Karpas-422 (cell line): ENCODE data around the gene PYDC1. TPM values are rescaled to one million over a fixed set of nuclear protein-coding genes. Genes with fewer than 3 reads are reported as not detected.

Source experiments
- DNase-seq: peaks from one replicate; pipeline ENCODE4 v3.0.0-alpha.2; 2015
- H2AFZ ChIP-seq: fragments of 200-600 bp; sonication (generic); 2 replicates; pipeline ENCODE4 v1.6.1; 2014; ENCODE audit warnings: antibody characterized with exemption, low read length, mixed read lengths
- H3K27ac ChIP-seq: fragments of 200-600 bp; sonication (generic); 2 replicates; pipeline ENCODE4 v1.5.1; 2014; ENCODE audit warnings: mild to moderate bottlenecking, low read length, moderate library complexity
- H3K27me3 ChIP-seq: fragments of 200-600 bp; sonication (generic); 2 replicates; pipeline ENCODE4 v1.6.1; 2014; ENCODE audit warnings: low read length, mixed read lengths
- H3K36me3 ChIP-seq: fragments of 200-600 bp; sonication (generic); 2 replicates; pipeline ENCODE4 v1.6.1; 2014; ENCODE audit warnings: low read length, mixed read lengths; ENCODE audit not compliant: insufficient read depth
- H3K4me1 ChIP-seq: fragments of 200-600 bp; sonication (generic); 2 replicates; pipeline ENCODE4 v1.6.1; 2014; ENCODE audit warnings: mild to moderate bottlenecking, low read length, mixed read lengths
- H3K4me2 ChIP-seq: fragments of 200-600 bp; sonication (generic); 2 replicates; pipeline ENCODE4 v1.6.1; 2014; ENCODE audit warnings: low read length, low read depth, mild to moderate bottlenecking; ENCODE audit not compliant: poor library complexity, severe bottlenecking
- H3K4me3 ChIP-seq: fragments of 200-600 bp; sonication (generic); 2 replicates; pipeline ENCODE4 v1.5.1; 2014; ENCODE audit warnings: mild to moderate bottlenecking, antibody characterized with exemption, low read length, mixed read lengths
- H3K79me2 ChIP-seq: fragments of 200-600 bp; sonication (generic); 2 replicates; pipeline ENCODE4 v1.6.1; 2014; ENCODE audit warnings: mild to moderate bottlenecking, low read length, mixed read lengths
- H3K9ac ChIP-seq: fragments of 200-600 bp; sonication (generic); 2 replicates; pipeline ENCODE4 v1.6.0; 2014; ENCODE audit warnings: low read length
- H3K9me2 ChIP-seq: fragments of 200-600 bp; sonication (generic), shearing (Covaris generic); replicated peaks from 2 replicates; pipeline ENCODE4 v1.6.0; 2014; ENCODE audit warnings: mild to moderate bottlenecking, low read length, moderate library complexity; ENCODE audit not compliant: insufficient read depth
- H3K9me3 ChIP-seq: fragments of 300-700, 200-600 bp; sonication (generic); 2 replicates; pipeline ENCODE4 v1.6.1; 2014; ENCODE audit warnings: low read length, mixed read lengths
- H4K20me1 ChIP-seq: fragments of 200-600 bp; sonication (generic); 2 replicates; pipeline ENCODE4 v1.6.1; 2014; ENCODE audit warnings: mild to moderate bottlenecking, antibody characterized with exemption, low read length, low read depth; ENCODE audit not compliant: insufficient read depth
- total RNA-seq: library from RNA; depleted of rRNA; stranded (reverse); fragments of >200 nt; shearing (Covaris generic); gene quantifications from 2 replicates; pipeline ENCODE4 v1.2.3, GENCODE V29; 2014; ENCODE audit warnings: low replicate concordance

Gene PYDC1
- total RNA-seq, 1 experiment from 2014 or later, result not detected

DNA sequence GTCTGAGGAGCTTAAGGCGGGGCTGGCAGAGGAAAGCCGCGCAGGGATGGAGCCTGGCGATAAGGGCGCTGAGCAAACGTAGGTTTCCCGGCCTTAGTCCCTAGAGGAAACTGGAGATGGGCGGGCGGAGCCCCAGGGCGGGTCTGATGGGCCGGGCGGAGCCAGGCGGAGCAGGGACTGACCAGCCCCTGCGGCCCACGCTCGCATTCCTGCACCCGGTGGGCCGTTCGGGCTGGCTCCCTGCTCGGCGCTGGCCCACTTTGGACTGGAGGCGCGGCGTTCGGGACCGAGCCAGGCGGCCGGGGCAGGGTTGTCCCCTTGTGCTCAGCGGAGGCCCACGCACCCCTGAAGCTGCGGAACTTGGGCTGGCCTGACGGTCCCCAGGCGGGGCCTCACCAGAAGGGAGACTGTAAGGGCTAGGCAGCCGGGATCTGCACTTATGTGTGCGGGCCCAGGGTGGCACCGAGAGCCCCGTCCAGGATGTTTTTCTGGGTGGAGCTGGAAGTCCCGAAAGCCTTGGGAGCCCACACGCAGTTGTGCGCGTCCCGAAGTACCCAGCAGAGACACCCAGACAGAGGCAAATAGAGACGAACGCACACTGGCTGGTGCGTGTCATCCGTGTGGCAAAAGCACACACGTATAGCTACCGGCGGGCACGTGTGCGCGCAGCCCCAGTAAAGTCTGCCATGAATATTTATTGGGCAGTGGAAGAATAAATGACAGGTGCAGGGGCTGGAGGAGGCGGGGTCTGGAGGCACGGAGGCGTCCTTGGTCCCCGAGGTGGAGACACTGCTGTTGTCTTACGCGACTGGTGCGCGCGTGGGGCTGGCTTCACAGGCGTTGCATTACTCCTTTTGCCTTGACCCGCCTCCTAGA lies 1.4 kb downstream of the PYDC1 start:
- H3K9me3 ChIP-seq, result no peaks in the 10 kb centered on the region
- H3K4me2 ChIP-seq, result peak overlapping the region; percentile 50
- no peaks in the 10 kb centered on the region for H4K20me1 ChIP-seq
- no peak overlapping the region for H3K27ac ChIP-seq
- no peak for DNase-seq
- no peak overlapping the region for H3K9ac ChIP-seq
- no peaks in the 10 kb centered on the region for H3K36me3 ChIP-seq
- no peak overlapping the region for H2AFZ ChIP-seq
- peaks cover 10% of the 10 kb centered on the region for H3K4me1 ChIP-seq
- no peaks in the 10 kb centered on the region for H3K9me2 ChIP-seq
- H3K4me3 ChIP-seq, result peak overlapping the region; percentile 20; the same call in 1 of the 2 replicates
- H3K27me3 ChIP-seq, result no peaks in the 10 kb centered on the region
- H3K79me2 ChIP-seq, result no peaks in the 10 kb centered on the region

GRCh38 chr16:31214708-31215286 lies 2.1 kb downstream of the PYDC1 start:
- Histone ChIP-seq H3K4me3 (no peak overlapping the region), H3K27me3 (no peaks in the 10 kb centered on the region), H3K9ac (no peak overlapping the region), H3K36me3 (no peaks in the 10 kb centered on the region), H3K4me1 (peaks cover 10% of the 10 kb centered on the region), H3K9me3 (no peaks in the 10 kb centered on the region), H3K9me2 (no peaks in the 10 kb centered on the region), H4K20me1 (no peaks in the 10 kb centered on the region), H2AFZ (no peak overlapping the region), H3K27ac (no peak overlapping the region), H3K4me2 (no peak overlapping the region), H3K79me2 (no peaks in the 10 kb centered on the region)
- DNase-seq, result no peak

GRCh38 chr16:31213877-31214707 lies 2.8 kb downstream of the PYDC1 start, which contains the start of gene TRIM72:
Gene TRIM72 (plus strand): TSS chr16:31214119. CDS start chr16:31214739, 620 bp downstream.
- Histone ChIP-seq H3K9ac (no peak within 1 kb of the TSS), H3K79me2 (no peaks in the 10 kb centered on the region), H3K27me3 (no peaks in the 10 kb centered on the region), H4K20me1 (no peaks in the 10 kb centered on the region), H2AFZ (no peak within 1 kb of the TSS), H3K4me1 (peaks cover 10% of the 10 kb centered on the region), H3K4me3 (no peak within 1 kb of the TSS), H3K4me2 (no peak within 1 kb of the TSS), H3K36me3 (no peaks in the 10 kb centered on the region), H3K9me3 (no peaks in the 10 kb centered on the region), H3K27ac (no peak within 1 kb of the TSS), H3K9me2 (no peaks in the 10 kb centered on the region)
- no peak for DNase-seq

- no peak overlapping the region for H3K9ac ChIP-seq
- H3K9me2 ChIP-seq, result no peaks in the 10 kb centered on the region
- H3K9me3 ChIP-seq, result no peaks in the 10 kb centered on the region
- peaks cover 10% of the 10 kb centered on the region for H3K4me1 ChIP-seq
- H3K79me2 ChIP-seq, result no peaks in the 10 kb centered on the region
- H3K36me3 ChIP-seq, result no peaks in the 10 kb centered on the region
- no peak overlapping the region for H3K27ac ChIP-seq
- no peak overlapping the region for H3K4me2 ChIP-seq
- no peak for DNase-seq
- H2AFZ ChIP-seq, result no peak overlapping the region
- no peak overlapping the region for H3K4me3 ChIP-seq
- no peaks in the 10 kb centered on the region for H3K27me3 ChIP-seq
- H4K20me1 ChIP-seq, result no peaks in the 10 kb centered on the region
These were observed 3.6 kb downstream of the PYDC1 start for GRCh38 chr16:31213342-31213741.

DNA sequence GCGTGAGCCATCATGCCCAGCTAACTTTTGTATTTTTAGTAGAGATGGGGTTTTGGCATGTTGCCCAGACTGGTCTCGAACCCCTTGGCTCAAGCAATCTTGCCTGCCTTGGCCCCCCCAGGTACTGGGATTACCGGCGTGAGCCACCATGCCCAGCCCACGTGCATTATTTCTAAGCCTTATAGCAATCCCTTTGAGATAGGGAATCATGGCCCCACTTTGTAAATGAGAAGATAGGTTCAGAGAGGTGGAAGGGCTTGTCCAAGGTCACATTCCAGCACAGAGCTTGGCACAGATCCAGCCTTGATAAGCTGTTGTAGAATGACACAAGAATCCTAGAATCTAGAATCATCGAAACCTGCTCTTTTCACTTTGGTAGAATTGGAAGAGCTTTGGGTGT lies 10.2 kb downstream of the PYDC1 start:
- Histone ChIP-seq H3K9me3 (no peaks in the 10 kb centered on the region), H3K9me2 (no peaks in the 10 kb centered on the region), H3K36me3 (no peaks in the 10 kb centered on the region), H4K20me1 (no peaks in the 10 kb centered on the region), H3K27ac (no peak overlapping the region), H3K79me2 (no peaks in the 10 kb centered on the region), H3K4me3 (no peak overlapping the region), H3K4me2 (no peak overlapping the region), H3K4me1 (peaks cover 9% of the 10 kb centered on the region), H2AFZ (no peak overlapping the region), H3K9ac (no peak overlapping the region), H3K27me3 (no peaks in the 10 kb centered on the region)
- DNase-seq, result no peak

DNA sequence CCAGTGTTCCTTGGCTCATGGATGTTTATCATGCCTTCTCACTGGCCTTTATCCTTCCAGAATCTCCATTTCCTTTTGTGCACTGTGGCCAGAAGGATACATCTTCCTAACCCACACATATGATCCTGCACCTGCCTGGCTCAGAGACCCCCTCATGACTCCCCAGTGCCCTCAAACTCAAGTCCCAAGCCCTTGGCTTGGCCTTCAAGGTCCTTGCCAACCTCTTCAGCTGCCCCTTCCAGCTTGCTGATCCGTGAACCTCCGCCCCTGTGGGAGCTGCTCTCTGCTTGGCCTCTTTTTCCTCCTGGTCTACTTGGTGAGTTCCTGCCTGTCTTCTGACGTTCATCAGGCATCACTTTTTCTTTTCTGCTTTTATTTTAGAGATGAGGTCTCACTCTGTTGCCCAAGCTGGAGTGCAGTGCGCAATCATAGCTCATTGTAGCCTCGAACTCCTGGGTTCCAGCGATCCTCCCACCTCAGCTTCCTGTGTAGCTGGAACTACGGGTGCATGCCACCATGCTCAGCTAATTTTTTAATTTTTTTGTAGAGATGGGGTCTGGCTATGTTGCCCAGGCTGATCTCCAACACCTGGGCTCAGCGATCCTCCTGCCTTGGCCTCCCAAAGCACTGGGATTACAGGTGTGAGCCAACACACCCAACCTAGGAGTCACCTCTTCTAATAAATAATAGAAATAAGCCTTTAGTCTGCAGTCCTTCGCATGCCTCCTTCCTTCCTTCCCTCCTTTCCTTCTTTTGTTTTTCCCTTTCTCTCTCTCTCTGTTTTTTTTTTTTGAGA lies 11.9 kb downstream of the PYDC1 start:
- H3K9me2 ChIP-seq, result no peaks in the 10 kb centered on the region
- H3K27ac ChIP-seq, result no peak overlapping the region
- no peaks in the 10 kb centered on the region for H3K27me3 ChIP-seq
- no peaks in the 10 kb centered on the region for H3K79me2 ChIP-seq
- H3K36me3 ChIP-seq, result no peaks in the 10 kb centered on the region
- no peak for DNase-seq
- H3K4me1 ChIP-seq, result peaks cover 26% of the 10 kb centered on the region
- no peak overlapping the region for H2AFZ ChIP-seq
- H3K9me3 ChIP-seq, result no peaks in the 10 kb centered on the region
- H3K9ac ChIP-seq, result no peak overlapping the region
- peaks cover 4% of the 10 kb centered on the region; the same call in 1 of the 2 replicates for H4K20me1 ChIP-seq
- H3K4me3 ChIP-seq, result no peak overlapping the region
- no peak overlapping the region for H3K4me2 ChIP-seq

DNA sequence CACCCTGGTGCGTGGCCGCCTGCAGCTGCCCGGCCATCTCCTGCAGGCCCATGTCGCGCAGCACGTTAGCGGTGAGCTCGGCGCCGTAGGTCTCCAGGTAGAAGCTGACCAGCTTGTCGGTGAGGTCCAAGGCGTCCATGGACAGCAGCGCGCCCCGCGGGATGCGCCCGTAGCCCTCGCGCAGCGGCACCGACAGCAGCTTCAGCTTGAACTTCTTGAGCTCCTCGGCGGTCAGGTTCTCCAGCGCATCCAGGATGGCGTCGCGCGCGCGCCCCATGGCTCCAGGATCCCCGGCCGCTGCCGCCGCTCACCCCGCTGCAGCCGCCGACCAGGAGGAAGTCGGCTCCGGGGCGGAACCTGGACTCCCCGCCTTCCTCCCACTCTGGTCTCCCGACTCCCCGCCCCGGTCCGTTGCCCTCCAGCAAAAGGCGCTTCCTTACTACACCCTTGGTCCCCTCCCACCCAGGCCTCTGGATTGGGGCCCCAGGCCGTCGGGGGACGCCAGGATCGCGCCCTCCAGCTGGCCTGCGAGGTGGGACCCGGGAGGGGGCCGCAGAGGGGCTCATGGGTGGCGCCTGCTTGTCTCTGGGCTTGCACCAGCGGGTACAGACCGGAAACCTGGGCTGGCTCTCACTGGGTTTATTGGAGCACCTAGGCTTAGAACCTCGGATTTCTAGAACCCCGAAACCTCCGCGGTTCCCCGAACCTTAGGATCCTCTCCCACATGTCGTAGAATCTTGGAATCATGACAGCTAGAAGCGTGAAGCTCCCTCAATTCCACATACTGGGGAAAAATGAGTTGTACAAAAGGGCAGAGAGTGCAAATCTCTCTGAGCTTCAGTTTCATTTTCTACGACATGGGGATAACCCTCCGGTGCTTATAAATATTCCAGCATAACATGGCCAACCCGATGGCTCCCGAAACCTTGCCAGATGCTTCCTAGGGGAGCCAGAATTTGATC lies 14.2 kb downstream of the PYDC1 start, which contains the start of gene PYCARD:
PYCARD (minus strand) TSS at position 347 of the 962 bp plus-strand sequence; CDS start at position 277, 70 bp downstream.
- H4K20me1 ChIP-seq, result peaks cover 15% of the 10 kb centered on the region; the same call in 1 of the 2 replicates
- H3K4me2 ChIP-seq, result peak within 1 kb of the TSS; percentile 88
- no peaks in the 10 kb centered on the region for H3K9me2 ChIP-seq
- peak within 1 kb of the TSS; percentile 93; the same call in 1 of the 2 replicates for H2AFZ ChIP-seq
- no peak within 1 kb of the TSS for H3K27ac ChIP-seq
- no peaks in the 10 kb centered on the region for H3K36me3 ChIP-seq
- peak within 1 kb of the TSS; percentile 91 for H3K9ac ChIP-seq
- peak within 1 kb of the TSS; percentile 72 for H3K4me3 ChIP-seq
- H3K9me3 ChIP-seq, result no peaks in the 10 kb centered on the region
- DNase-seq, result peak; percentile 71
- peaks cover 28% of the 10 kb centered on the region for H3K4me1 ChIP-seq
- no peaks in the 10 kb centered on the region for H3K27me3 ChIP-seq
- no peaks in the 10 kb centered on the region for H3K79me2 ChIP-seq
